C4-2B (cell line): ENCODE data around the gene FAXC.

ENCODE experiments used
- CTCF ChIP-seq: fragments of 450-650 bp; conservative IDR thresholded peaks from 2 replicates; pipeline ENCODE4 v1.5.1; 2017; ENCODE audit warnings: mild to moderate bottlenecking
- ZFX ChIP-seq: fragments of 450-650 bp; IDR thresholded peaks from 2 replicates; pipeline ENCODE4 v1.6.1; 2017

GRCh38 chr6:99233219-99233618 lies 116.3 kb downstream of the FAXC start:
- TF ChIP-seq CTCF (no peak), ZFX (no peak)
